GM19455 (cell line): ENCODE results near the gene SPOCK1.

Experiments
- ATAC-seq: cut with Tn5 transposase; IDR thresholded peaks from one replicate; pipeline ENCODE4 v1.9.1; 2021; ENCODE audit not compliant: unreplicated experiment

The SPOCK1 gene

DNA sequence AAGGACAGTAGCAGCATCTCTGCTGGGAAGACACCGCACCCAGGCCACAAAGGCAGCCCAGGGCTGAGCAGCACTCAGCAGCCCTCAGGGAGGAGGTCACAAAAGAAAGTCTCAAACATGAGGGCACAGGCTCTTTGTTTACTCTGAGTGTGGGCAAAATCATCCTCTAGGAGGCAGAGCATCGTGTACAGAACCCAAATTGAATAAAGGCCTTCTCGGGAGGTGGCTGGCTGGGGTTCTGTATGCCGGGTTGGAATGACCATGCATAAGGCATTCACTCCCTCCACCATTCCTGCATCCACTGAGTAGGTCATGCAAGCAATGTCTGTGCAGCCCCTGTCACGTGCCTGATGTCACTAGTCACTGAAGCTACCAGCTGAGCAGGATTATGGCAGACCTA lies 412.8 kb downstream of the SPOCK1 start:
- no peak for ATAC-seq

GRCh38 chr5:137085206-137085605 lies 413.9 kb downstream of the SPOCK1 start:
- ATAC-seq: no peak

DNA sequence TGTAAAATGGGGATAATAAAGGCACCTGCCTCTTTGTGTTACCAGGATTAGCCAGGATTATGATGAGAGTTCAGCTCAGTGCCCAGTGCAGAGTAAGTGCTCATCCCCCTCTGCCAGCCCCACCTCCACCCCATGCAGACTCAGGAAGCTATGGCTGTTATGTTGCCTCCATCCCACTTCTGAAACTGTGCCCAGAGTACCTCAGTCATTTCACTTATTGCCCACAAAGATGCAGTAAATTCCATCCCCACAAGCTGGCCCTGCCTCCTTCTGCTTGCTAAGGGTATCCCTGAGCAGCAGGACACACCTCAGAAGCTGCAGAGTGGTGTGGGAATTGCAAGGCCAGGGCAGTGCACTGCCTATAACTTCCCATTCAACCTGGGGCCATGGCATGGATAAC lies 415.1 kb downstream of the SPOCK1 start:
- ATAC-seq: no peak

GRCh38 chr5:137082951-137083350 lies 416.2 kb downstream of the SPOCK1 start:
- no peak for ATAC-seq

DNA sequence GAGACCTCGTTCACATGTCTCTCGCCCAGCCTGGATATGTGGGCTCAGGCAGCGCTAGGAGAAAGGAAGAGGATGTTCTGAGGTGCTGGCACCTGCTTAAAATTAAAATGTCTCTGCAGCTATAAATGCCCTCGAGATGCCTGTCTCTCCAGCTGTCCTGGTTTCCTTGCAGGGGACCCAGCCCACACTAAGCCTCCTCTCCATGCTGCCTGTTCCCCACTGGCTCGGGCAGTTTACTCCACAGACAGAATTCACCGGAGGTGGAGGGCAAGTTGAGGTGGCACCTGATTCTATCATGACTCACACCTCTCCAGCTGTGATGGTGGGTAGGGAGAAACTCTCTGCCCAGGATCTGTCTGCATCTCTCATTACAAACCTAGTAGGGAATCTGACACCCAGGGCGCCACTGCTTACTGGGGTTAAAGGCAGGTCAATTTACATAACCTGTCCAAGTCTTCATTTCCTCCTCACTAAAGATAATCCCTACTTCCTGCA lies 420.9 kb downstream of the SPOCK1 start:
- ATAC-seq: no peak

GRCh38 chr5:137075163-137075970 lies 423.8 kb downstream of the SPOCK1 start:
- ATAC-seq: peak; percentile 80

DNA sequence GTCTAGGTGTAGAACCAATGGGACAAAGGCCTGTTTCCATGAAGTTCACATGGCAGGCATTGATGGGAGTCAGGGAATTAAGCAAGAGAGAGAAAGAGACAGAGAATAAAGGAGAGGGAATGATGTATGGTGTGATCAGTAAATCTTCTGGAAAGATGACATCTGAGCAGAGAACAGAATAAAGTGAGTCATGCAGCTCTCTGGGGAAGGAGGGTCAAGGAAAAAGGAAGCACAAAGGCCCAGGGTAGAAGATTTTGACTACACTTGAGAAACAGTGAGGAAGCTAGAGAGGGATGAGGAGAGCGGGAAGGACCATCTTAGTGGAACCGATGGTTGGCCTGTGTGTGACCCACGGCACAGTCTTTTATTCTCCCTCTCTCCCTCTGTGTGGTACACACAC lies 425.9 kb downstream of the SPOCK1 start:
- no peak for ATAC-seq

- no peak for ATAC-seq
Measured at GRCh38 chr5:137072361-137073115, 426.6 kb downstream of the SPOCK1 start.

DNA sequence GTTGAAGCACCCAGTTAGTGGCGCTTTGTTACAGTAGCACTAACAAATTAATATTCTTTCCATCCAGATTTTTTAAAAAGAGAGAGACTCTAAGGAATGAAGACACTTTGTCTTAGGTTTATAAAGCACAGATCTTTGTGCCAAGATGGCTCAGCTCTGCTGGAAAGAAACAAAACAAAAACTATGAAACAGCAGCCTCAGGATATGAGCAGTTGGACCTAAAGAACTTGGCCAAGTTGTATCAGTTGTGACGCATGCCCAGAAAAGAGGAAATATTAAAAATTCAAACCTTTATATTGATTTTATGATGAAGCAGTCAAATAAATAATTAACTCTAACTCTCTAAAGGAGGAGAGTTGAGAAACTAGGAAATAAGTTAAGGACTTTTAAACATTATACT lies 427.2 kb downstream of the SPOCK1 start:
- ATAC-seq: no peak

- ATAC-seq: no peak
Measured at GRCh38 chr5:137071526-137071925, 427.6 kb downstream of the SPOCK1 start.

- ATAC-seq: no peak
Measured at GRCh38 chr5:137070521-137070920, 428.6 kb downstream of the SPOCK1 start.

DNA sequence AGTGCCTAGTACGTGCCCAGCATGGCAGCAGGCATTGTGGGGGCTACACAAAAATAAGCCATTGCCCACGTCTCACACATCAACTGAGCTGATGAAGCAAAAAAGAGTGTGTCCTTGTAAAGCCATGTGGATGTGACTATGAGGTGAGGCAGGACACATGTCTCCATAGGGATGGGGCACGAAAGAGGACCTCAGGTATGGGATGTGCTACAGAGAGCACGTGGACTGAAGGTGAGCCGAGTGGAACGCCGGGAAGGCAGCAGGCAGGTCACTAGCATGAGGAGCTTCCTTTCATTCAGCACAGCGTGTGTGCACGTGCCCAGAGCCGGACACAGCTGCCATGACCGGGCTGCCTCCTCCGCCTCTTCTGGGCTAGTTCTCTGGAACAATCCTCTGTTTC lies 429.8 kb downstream of the SPOCK1 start:
- ATAC-seq: no peak

DNA sequence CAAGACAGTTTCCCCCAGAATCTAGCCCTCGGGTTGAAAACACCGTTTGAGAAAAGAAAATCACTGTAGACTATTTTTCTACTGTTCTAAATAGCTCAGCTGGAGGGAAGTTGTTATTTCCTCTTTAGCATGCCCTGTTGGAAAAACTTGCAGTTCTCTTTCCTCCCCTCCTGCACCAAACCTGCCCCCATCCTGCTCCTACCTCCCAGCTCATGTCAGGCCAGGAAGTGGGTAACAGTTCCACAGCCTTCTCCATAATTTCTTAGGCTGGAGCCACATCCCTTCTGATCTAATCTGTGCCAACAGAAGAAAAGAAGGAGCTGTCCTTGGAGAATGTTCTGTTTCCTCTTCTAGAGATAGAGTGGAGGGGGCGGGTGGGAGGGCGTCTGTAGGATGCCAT lies 437.7 kb downstream of the SPOCK1 start:
- ATAC-seq: no peak

DNA sequence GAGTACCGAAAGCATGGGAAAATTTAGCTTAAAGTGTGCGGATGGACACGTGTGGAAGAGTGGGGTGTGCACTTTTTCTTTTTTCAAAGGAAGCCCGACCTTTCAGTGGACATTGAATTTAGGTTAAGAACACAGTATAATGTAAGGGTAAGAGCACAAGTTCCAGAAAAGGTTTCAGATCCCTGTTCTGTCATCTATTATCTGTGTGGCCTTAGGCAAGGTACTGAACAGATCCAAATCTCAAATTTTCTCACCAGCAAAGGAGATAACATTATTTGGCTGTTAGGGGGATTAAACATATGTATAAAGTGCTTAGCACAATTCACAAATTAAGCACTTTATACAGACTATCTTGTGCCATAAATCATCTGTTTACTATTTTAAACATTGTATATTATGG lies 441.0 kb downstream of the SPOCK1 start:
- ATAC-seq: no peak

DNA sequence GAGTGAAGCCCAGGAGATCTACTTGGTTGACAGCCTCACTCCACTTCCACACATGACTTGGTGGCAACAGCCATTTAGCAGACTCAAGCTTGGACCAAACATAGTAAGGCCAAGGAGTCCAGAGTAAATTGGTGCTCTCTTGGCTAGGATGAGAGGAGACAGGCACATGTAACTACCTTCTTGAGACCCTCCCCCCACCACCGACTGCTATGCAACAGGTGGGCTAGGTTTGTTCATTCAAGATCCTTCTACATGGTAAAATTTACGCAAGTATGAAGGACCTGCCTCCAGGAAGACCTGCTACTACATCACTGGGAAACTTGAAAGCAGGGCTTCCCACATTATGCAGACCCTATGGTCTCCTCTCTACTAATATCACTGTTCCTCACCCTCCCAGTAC lies 442.4 kb downstream of the SPOCK1 start:
- ATAC-seq: no peak

GRCh38 chr5:137055271-137055872 lies 443.8 kb downstream of the SPOCK1 start:
- no peak for ATAC-seq

GRCh38 chr5:137054792-137055191 lies 444.3 kb downstream of the SPOCK1 start:
- no peak for ATAC-seq

GRCh38 chr5:137054335-137054734 lies 444.8 kb downstream of the SPOCK1 start:
- no peak for ATAC-seq

DNA sequence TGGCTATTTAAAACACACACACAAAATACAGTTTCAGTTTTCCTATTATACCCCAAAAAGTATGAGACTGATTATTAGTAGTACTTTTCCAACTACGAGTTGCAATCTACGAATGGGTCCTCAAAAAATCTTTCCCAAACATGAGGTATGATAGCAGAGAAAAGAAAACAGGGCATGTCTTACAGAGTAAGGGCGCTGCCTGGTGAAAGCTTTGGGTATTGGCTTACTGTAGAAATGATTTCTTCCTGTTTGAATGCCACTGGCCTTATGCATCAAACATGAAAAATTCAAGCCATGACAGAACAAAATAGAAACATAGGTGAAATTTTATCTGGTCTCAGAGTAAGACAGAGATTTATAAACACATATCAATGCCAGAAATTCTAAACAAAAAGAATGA lies 448.0 kb downstream of the SPOCK1 start:
- no peak for ATAC-seq

GRCh38 chr5:137040641-137041340 lies 458.3 kb downstream of the SPOCK1 start:
- no peak for ATAC-seq

GRCh38 chr5:137040024-137040423 lies 459.1 kb downstream of the SPOCK1 start:
- no peak for ATAC-seq
